ENCODE data around the gene RAMP2.
A peak's percentile ranks its signal among the peaks of the same experiment; 100 is the strongest.
"Not testable (repeated sequence)": the region's sequence is repeated elsewhere in the genome, so short reads cannot be mapped to it uniquely, and the experiment has no call there.

RAMP2 gene

DNA sequence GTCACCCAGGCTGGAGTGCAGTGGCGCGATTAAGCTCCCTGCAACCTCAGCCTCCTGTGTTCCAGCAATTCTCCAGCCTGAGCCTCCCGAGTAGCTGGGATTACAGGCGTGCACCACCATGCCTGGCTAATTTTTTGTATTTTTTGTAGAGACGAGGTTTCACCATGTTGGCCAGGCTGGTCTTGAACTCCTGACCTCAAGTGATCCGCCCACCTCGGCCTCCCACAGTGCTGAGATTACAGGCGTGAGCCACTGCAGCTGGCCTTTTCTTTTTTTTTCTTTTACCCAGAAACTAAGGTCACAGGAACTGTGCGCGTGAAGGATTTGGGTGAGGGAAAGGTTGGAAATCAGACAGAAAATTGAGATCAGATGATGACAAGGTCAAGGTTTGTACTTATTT, 8.9 kb downstream of the RAMP2 start:
- not testable (repeated sequence) for DNase-seq

DNA sequence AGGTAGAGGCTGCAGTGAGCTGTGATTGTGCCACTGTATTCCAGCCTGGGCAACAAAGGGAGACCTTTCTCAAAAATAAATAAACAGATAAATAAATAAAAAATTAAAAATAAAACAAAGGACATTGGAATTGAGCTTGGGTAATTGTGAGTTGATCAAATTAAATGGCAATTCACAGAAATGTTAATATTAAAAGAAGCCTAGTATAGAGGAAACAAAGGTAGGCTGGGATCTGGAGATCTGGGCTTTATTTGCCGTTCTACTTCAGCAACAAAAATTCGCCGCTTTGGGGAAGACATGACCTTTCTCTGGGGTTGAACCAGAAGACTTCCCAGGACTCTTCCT, 11.9 kb downstream of the RAMP2 start:
- no peak for DNase-seq

DNA sequence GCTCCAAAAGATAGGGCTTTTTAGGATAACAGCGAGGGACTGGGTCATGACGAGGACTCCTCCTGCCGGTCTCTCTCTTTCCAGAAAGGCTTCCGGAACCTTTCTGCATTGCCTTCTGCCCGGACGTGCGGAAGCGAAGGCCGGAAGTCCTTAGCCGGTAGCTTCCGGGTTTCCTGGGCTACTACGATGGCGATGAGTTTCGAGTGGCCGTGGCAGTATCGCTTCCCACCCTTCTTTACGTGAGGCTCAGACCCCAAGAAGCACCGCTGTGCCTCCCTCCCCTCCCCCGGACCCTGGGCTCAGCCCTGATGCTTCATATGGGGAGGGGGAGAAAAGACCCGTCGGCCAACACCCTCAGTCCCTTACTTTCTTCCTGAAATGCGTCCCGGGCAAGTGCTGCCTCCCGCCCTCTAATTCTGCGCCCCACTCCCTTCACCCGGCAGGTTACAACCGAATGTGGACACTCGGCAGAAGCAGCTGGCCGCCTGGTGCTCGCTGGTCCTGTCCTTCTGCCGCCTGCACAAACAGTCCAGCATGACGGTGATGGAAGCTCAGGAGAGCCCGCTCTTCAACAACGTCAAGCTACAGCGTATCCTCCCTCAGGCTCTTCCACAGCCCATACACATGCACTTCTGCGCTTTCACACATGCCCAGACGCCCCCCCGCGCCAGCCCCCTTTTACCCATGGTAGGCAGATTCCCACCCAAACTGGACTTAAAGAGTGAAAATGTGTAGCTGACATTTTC, 12.4 kb downstream of the RAMP2 start, which contains the start of gene VPS25:
TSS of gene VPS25 (plus strand) at position 160 of the 746 bp plus-strand sequence. CDS start at position 187, 27 bp downstream.
- DNase-seq, result peak; percentile 79

DNA sequence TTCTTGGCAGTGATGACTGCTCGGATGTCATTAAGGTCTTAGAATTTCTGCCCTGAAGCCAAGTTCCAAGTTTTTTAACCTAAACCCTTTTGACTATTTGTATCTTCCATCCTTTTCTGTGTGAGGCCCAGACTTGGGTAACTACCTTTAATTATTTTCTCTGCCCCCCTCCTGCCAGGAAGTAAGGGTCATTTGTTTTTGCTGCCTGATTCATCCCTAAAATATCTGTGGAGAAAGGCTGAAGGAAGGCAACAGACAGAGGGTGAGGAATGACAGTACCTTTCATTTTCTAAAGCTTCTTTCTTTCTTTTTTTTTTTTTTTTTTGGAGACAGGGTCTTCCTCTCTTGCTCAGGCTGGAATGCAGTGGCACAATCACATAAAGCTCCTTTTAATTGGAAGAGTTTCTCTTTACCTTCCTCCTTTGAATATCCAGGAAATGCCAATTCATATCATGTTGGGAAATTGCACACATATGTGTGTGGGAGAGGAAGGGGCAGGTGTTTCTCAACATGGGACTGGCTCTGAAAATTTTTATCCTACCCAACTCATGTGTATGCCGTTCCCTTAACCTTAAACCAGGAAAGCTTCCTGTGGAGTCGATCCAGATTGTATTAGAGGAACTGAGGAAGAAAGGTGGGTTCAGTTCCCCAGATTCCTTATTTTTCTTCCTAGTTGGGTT, 13.2 kb downstream of the RAMP2 start:
- no peak for DNase-seq

DNA sequence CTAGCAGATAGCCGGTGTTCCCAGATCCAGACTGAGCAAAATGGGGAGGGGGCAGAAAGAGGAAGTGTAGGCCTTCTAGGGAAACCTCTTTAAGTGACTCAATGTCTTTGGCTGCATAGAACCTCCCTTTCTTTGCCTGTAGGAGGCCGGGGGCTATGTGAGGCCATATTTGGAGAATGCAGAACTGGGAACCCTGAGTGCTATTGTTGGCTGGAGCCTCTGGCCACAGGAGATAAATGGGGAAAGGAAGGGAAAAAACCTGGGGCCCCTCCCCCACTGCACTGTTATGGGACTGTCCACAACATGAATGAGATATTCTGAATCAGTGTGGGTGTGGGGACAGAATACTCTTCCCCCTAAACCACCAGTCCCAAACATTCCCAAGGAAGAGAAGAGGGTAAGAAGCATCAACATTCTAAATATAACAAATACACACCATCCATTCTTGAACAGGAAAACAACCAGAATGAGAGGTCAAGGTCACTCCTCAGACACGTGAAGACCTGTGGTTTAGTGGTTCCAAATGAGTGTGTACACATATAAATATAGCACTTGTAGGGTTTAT, 14.6 kb downstream of the RAMP2 start:
- DNase-seq, result no peak

DNA sequence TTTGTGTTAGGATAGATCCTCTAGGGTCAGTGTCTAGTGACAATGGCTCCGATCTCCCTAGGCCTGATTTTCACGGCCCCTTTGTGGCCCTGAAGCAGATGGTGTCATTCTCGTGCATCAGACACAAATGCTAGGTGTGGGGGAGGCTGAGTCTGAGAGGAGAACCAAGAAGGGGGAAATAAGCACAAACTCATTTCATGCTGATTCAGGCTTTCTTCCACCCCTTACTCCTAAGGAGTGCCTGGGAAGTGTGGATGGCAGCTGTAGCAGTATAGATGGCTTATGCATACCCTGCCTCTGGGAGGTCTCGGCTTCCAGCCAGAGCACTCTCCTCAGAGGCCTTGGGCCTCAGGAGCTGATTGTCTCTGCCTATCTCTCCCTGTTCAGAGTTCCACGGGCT, 17.5 kb downstream of the RAMP2 start:
- DNase-seq, result no peak

DNA sequence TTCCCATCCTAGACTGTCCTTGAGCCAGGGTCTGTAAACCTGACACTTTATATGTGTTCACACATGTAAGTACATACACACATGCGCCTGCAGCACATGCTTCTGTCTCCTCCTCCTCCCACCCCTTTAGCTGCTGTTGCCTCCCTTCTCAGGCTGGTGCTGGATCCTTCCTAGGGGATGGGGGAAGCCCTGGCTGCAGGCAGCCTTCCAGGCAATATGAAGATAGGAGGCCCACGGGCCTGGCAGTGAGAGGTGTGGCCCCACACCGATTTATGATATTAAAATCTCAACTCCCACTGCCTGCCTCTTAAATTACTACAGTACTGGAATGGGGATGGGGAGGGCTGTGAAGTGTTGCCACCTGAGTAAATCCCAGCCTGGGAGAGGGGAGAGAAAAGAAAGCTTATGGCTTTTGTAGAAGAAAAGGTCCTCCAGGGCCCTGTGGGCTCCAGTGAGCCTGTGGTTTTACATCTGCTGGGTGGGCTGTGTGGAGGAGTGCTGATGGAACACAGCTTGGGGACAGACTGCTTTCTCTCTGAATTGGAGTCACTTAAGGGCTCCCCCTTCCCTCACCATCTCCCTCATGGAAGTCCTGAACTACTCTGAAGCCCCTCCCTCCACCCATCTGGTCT, 18.4 kb downstream of the RAMP2 start:
- DNase-seq, result no peak

DNA sequence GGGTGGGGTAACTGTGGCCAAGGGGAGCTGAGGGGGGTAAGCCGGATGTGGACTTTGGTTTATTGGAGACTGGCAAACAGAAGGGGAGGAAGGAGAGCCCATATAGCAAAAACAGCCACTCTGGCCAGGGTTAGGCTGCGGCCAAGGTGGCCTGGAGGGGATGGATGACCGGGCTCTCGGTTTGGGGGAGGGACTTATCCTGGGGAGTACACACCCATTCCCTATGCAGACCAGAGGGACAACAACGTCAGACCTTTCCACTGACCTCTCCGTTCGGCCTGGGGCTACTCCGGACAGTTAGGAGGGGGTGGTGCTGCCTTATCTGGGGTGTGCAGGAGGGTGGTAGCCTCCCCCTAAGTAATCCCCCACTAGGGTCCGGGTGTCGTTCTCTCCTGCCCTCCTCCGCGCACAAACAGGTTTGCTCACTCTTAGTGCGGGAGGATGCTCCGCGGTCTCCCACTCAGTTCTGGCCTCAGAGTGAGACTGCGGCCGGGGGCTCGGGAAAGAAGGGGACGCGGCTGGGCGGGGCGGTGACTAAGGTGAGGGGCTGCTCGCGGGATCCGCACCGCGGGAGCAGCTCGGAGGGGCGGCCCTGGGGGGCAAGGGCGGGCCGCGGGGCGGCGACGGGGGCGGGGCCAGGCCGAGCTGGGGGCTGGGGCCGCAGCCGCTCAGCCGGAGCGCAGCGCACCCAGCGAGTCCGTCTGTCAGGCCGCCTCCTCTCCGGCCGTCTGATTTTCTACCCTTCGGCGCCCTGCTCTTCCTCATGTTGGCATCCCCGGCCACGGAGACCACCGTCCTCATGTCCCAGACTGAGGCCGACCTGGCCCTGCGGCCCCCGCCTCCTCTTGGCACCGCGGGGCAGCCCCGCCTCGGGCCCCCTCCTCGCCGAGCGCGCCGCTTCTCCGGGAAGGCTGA, 19.2 kb downstream of the RAMP2 start, which contains the start of gene WNK4:
TSS of gene WNK4 (plus strand) at position 675 of the 915 bp plus-strand sequence. CDS start at position 764, 89 bp downstream.
- DNase-seq, result no peak

DNA sequence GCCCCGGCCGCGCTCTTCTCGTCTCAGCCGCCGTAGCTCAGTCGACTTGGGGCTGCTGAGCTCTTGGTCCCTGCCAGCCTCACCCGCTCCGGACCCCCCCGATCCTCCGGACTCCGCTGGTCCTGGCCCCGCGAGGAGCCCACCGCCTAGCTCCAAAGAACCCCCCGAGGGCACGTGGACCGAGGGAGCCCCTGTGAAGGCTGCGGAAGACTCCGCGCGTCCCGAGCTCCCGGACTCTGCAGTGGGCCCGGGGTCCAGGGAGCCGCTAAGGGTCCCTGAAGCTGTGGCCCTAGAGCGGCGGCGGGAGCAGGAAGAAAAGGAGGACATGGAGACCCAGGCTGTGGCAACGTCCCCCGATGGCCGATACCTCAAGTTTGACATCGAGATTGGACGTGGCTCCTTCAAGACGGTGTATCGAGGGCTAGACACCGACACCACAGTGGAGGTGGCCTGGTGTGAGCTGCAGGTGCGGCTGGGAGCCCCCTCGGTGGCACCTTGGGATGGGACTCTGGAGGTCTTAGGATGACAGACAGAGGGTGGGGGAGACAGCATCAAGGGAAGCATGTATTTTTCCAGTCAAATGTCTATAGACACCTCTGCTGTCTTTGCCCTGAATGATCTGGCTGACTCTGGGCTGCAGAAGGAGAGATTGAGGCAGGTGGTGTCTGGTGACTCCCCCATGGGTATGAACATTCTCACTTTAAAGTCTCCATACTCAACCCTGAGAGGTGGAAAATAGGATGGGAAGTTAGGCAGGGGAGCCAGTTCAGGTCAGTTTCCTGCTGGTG, 20.0 kb downstream of the RAMP2 start:
- DNase-seq, result no peak

DNA sequence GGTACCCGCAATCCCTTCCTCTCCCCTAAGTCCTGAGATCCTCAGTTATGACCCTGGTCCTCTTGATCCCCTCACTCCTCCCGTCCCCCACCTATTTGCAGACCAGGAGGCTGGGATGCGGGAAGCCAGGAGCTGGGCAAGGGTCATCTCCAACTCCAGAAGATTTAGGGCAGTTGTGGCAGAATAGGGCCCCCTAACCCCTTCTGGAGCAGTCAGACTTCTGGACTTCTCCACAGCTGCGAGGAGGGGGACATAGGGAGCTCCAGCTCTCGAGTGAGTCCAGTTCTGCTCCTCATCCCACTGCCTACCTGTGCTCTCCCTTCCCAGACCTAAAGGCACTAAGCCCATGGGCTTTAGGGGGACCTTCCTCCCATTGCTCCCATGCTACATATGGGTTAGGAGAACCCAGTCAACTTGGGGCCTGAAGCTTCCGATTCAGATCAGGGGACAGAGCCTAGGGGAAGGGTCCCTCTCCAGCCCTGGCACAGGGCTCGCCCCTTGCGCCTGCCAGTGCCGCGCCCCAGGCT, 20.7 kb downstream of the RAMP2 start:
- DNase-seq, result no peak

DNA sequence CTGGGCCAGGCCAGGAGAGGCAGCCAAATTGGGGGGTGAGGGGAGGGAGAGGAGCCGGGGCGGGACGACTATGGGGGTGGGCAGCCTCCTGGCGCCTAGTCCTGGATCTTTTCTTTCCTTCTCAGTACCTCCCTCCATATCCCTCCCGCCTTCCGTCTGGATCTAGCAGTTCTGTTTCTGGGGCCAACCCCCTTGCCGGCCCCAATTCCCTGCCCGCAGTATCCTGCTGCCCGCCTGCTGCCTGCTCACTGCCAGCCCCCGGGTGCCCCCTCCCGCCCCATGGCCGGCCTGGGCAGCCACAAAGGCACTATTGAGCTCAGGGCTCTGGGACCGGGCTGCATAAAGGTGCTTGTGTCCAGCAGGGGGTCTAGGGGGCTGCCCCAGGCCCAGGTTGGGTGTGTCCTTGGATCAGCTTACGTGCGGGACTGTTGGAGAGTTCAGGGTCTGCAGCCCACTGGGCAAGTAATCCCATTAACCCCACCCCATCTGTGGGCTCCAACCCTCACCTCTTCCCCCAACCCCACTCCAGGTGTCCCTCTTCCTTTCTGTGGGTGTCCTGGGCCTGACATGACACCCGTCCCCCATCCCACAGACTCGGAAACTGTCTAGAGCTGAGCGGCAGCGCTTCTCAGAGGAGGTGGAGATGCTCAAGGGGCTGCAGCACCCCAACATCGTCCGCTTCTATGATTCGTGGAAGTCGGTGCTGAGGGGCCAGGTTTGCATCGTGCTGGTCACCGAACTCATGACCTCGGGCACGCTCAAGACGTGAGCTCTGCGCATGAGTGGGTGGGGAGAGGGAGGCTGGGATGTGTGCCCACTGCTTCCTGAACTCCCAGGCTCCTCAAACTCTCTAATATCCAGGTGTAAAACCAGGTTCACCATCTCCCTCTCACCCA, 21.4 kb downstream of the RAMP2 start:
- DNase-seq, result no peak

DNA sequence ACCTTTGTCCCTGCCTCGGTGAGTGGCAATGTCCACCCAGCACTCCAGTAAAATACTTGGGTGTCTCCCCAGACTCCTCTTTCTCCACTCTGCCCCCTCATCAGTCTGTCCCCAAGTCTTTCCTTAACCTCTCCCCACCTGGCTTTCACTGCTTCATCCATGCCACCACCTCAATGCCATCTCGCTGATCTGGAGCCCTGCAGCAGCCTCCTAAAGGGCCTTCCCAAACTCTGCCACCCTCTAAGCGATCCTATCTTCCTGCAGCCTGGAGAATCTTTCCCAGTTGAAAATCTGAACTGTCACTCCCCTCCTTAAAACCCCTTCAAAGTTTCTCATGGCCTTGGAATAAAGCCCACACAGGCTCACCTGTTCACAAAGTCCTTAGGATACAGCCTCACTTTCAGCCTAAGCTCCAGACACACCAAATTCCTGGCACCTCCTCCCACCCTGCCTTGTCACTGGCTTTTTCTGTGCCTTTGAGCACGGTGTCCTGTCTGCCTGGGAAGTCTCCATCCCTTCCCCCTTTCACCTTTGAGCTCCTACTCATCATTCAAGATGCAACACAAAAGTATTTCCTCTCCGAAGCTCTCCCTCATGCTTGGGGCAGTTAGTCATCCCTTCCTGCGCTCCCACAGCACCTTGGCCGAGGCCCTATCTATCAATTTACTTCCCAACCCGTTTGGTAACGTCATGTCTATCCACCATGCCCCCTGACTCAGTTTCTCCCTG, 22.2 kb downstream of the RAMP2 start:
- DNase-seq, result no peak

DNA sequence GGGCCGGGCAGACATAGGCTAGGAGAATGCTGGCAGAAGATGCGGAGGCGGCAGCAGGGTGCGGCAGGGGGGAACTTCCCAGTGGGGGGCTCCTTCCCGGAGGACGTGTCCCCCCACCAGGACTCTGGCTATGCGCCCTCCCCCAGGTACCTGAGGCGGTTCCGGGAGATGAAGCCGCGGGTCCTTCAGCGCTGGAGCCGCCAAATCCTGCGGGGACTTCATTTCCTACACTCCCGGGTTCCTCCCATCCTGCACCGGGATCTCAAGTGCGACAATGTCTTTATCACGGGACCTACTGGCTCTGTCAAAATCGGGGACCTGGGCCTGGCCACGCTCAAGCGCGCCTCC, 22.7 kb downstream of the RAMP2 start:
- DNase-seq, result no peak

DNA sequence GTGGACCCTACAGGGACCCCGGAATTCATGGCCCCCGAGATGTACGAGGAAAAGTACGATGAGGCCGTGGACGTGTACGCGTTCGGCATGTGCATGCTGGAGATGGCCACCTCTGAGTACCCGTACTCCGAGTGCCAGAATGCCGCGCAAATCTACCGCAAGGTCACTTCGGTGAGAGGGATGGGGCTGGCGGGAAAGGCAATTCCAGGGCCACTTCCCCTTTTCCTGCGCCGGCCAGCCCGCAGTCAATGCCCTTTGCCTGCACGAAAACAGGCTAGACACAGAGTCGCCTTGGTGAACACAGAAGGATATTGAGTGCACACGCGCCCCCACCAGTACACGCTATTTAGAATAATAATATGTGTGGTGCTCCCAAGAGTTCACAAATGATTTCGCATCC, 23.4 kb downstream of the RAMP2 start:
- DNase-seq, result no peak

DNA sequence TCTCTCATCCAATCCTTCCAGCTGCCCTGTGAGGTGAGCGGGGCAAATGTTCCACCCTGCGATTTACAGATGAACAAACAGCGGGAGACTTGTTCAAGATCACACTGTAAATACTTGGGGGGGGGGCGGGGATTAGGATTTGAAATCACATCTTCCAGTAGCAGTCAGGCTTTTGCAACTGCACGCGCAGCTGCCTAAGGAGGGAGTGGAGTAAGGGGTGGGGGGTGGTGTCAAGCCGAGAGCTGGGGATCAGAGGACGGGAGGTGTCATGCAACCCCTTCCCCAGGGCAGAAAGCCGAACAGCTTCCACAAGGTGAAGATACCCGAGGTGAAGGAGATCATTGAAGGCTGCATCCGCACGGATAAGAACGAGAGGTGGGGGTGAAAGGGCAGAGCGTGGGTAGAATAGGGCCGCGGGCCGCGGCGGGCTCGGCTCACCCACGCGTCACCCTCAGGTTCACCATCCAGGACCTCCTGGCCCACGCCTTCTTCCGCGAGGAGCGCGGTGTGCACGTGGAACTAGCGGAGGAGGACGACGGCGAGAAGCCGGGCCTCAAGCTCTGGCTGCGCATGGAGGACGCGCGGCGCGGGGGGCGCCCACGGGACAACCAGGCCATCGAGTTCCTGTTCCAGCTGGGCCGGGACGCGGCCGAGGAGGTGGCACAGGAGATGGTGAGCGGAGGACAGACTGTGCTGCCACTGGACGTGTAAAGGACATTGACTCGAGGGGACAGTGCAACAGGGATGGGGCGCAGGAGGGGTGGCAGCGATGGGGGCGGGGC, 24.0 kb downstream of the RAMP2 start:
- DNase-seq, result no peak

DNA sequence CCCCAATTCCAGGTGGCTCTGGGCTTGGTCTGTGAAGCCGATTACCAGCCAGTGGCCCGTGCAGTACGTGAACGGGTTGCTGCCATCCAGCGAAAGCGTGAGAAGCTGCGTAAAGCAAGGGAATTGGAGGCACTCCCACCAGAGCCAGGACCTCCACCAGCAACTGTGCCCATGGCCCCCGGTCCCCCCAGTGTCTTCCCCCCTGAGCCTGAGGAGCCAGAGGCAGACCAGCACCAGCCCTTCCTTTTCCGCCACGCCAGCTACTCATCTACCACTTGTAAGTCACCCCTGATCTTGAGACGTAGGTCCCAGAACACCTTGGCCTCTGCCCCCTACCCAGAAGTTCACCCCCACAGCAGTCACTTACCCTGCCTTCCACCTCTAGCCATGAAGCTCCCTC, 26.2 kb downstream of the RAMP2 start:
- no peak for DNase-seq

DNA sequence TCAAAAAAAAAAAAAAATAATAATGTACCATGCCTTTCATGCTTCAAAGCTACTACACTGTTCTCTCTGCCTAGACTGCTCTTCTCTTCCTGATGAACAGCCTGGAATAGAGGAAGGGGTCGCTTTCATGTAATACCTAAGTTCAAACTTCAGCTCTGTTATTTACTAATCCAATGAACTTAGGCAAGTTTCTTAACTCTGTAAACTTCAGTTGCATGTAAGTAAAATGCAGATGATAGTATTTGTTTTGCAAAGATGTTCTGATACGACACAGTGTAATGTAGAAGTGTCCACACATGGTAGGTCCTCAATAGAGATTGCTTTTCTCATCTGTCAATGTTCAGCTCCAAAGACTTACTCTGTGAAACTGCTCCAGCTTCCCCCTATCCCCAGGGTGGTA, 30.9 kb downstream of the RAMP2 start:
- DNase-seq, result no peak

DNA sequence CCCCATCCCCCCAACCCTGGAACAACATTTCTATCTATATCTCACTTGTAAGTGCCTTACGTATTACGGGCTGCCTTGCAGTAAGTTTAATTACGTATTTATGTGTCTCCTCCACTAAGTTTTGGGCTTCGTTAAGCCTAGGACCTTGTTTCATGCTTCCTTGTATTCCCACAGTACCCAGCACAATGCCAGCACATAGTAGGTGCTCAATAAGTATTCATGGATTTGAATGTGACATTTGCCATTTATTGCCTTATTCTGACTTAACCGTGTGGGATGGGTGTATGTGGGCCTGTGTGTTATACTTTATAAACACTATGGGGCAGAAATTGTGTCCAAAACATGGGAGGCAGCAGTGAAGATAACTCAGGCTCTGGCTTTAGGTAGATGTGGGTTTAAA, 31.5 kb downstream of the RAMP2 start:
- no peak for DNase-seq

DNA sequence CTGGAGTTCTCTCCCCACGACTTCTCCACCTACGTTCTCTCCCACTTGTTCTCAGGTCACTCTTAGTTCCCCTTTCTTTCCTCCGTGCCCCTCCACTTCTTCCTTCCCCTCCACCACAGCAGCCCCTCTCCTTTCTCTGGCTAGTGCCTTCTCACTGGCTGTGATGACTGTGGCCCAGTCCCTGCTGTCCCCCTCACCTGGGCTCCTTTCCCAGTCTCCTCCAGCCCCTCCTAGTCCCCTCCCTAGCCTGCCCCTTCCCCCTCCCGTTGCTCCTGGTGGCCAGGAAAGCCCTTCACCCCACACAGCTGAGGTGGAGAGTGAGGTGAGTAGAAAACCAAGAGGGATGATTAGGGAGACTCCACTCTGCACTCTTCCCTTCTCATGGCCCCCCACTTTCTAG, 34.0 kb downstream of the RAMP2 start:
- no peak for DNase-seq
